GM18951 (cell line): ENCODE results near the gene CST1.
"Not testable (repeated sequence)": the region's sequence is repeated elsewhere in the genome, so short reads cannot be mapped to it uniquely, and the experiment has no call there.

Source experiments
- POLR2A ChIP-seq: IDR thresholded peaks from 4 replicates; pipeline ENCODE4 v1.6.1; 2011; ENCODE audit warnings: mild to moderate bottlenecking; ENCODE audit not compliant: insufficient read length, insufficient read depth; ENCODE audit errors: extremely low read depth
- in situ Hi-C: fragments of 300-500 bp; cut with MboI; formaldehyde crosslinking; loops from one replicate; pipeline ENCODE4 v1.12.0; 2022; ENCODE audit warnings: low sequenced_read_pairs, mixed read lengths, inconsistent platforms; ENCODE audit not compliant: unreplicated experiment

The CST1 gene

DNA sequence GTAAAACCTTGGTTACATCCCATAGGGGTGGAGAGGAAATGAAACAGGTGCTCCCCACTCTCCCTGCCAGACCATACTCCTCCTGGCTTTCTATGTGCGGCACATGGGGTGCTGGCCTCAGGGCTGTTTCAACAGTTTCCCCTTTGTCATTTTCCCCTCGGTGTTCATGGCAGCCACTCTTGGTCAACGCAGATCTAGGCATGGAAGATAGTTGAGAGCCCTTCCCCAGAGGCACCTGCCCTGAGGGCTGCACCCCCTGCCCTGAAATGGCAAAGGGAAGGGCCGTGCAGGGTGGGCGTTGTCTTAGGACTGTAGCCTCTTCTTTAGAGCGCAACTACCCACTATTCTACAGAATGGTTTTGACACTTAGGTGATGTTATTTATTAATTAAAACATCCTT lies 4.4 kb downstream of the CST1 start:
- no peak for TF ChIP-seq POLR2A
- in situ Hi-C loops, result no loop called here

DNA sequence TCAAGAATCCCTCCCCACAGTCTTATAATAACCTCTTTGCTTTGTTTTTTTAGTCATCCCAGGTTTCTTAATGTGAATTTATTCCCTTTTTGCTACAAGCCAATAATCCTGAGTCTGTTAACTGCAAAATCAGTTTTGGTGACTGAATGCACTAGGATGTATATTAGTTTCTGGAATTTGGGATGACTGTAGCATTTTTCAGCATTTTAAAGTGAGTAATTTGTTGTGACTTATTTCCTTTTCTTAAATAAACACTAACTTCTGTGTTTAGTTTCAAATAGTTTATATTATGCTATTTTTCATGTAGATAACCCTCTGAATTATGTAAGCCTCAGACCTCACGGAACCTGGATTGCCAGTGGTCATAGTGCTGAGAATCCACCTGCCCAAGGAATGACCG lies 5.5 kb downstream of the CST1 start:
- in situ Hi-C loops, result no loop called here
- no peak for TF ChIP-seq POLR2A

DNA sequence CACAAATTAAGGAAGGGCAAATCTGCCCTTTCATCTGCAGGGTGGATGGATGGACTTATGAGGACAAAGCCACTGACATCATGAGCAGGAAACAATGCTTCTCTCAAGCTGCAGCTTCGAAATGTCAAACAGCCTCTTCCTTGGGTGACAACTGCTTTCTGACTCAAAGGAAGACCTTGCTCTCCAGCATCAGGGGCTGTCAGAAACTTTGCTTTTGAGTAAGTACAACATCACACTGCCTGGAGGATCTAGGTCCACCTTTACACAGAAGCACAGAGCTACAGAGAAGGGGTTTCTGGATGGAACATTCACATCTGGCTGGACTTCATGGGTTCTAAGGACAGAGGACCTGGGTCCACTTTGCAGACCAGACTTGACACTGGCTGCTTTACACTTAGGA lies 5.9 kb downstream of the CST1 start:
- in situ Hi-C loops, result no loop called here
- TF ChIP-seq POLR2A, result no peak

DNA sequence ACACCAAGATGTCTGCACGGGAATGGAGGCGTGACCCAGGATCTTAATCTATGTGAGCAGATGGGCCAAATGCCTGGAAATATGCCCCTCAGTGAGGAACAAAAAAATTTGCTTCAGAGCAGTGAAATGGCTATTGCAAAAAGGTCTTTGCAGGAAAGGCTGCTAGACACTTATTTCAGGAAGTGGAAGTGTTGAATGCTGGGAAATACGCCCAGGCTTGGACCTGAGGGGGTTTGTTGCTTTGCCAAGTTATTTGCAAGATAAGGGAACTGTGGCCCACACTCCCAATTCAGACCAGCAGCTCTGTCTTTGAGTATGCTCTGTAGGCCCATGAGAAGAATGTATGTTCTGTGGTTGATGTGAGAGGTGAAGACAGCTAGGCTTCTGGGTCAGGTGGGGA lies 15.3 kb downstream of the CST1 start:
- in situ Hi-C loops, result not testable (repeated sequence)

DNA sequence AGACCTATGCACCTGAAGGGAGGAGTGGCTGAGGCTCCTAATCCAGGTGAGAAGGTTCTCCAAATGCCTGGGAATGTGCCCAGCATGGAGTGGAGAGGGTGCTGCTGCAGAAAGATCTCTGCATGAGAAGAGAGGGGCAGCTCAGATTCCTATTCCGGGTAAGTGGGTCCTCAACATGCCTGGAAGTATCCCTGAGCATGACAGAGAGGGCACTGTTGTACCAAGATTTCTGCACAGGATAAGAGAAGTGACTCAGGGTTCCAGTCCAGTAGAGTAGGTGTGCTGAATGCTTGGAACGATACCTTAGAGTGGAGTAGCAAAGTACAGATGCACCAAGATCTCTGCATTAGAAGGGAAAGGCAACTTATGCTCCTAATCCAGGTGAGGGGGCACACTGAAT lies 15.8 kb downstream of the CST1 start:
- in situ Hi-C loops, result not testable (repeated sequence)

DNA sequence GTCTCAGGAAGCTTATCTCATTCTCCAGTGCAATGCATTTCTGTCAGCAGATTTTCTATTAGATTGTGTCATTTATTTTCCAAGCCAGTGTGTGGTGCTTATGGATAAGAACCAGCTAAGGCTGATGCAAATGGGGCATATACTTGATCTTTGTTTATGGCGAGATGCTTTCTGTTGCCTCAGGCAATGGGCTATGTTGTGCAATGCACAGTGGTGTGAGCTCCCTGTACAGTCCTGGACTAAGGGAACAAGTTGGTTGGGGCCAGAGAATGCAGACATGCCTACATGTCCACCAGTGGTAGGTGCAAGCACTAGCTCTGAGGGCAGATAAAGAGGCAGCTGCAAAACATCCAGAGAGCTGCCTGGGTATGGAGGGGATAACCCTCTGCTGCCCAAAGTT lies 16.3 kb downstream of the CST1 start:
- in situ Hi-C loops, result not testable (repeated sequence)

DNA sequence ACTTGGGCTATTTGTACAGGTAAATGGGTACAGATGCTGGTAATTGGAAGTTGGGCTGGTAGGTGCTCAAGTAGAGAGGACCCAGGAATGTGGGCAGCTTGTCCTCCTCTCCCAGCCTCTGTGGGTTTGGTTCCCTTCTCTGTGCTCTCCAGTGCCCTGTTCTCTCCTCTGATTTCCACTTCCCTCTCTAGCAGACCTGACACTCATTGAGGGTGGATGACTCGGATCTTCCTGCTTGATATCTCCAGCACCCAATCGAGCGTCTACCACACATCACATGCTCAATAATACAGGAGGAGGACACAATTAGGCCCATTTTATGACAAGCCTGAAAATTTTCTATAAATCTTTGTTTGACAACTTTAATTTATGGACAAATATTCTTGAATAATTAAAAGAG lies 23.7 kb downstream of the CST1 start:
- in situ Hi-C loops, result no loop called here
- no peak for TF ChIP-seq POLR2A

DNA sequence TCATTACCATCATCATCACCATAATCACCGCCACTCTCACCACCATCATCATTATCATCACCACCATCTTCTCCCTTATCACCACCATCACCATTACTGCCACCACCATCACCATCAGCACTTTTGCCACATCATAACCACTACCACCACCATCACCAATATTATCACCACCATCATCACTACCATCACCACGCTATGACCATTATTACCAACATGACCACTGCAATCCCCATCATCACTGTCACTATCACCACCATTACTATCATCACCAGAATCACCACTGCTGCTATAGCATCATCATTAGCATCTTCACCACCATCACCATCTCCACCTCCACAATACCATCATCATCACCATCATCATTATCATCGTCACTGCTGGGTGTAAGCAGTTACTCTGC lies 25.6 kb downstream of the CST1 start:
- TF ChIP-seq POLR2A, result no peak

DNA sequence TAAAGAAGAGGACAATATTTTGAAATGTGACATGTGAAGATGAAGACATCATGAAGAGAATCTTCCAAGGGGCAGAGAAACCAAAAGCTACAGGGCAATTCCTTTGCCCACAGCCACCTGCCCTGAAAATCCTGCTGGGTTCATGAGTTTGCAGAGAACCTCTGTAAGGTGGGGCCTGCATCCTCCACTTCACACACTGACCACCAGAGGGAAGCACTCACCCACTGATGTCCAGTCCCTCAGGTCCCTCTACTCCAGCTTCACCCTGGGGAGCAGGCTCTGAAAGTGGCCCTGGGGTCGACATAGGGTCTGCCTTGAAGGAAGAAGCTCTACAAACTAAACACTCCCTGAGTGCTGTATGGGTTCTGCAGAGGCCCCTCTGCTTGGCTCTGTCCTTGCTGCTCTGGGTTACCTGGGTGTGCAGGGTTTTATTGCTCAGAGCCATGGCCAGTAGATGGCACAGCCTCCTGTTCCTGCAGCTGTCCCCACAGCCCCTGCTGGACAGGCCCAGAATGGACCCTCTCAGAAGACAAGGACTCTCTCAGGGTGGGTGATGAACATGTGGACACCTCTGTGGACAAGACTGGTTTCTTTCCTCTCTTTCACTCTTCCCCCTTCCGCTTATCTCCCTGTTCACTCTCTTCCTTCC lies 27.0 kb downstream of the CST1 start:
- in situ Hi-C loops, result not testable (repeated sequence)

More for the DNA sequence above, 25.6 kb downstream of the CST1 start:
- in situ Hi-C loops, result no loop called here

DNA sequence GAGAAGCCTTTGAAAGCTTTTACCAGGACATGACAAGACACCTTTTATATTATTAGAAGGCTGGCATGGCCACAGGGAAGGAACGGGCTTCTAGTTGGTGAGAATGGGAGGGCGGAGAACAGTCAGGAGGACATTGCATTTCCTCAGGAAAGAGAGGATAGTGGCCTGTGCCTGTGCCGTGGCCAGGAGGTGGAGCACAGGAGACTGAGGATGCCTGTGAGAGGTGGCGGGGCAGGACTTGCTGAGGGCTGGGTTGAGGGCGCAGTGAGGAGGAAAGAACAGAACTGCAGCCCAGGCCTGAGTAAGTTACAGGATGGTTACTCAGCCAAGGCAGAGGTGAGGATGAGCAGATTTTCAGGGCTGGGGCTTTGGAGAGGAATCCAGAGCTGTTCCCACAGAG lies 27.9 kb downstream of the CST1 start:
- in situ Hi-C loops, result not testable (repeated sequence)

DNA sequence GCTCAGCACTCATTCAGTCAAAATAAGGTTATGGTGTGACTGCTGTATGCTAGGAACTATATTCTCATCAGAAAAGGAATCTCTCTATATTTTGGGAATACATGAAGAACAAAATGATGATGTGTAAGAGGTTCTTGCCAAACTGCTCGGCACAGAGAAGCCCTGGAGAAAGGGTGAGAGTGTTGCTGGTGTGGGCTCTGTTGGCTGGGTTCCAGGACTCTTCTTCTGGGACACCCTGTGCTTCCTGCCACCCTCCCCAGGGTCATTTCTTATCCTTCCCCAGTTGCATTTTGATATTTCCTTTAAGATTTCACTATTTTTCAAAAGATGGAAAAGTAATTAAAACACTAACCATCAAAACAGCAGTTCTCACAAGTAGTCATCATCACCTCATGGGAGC lies 28.8 kb downstream of the CST1 start:
- in situ Hi-C loops, result no loop called here
- TF ChIP-seq POLR2A, result no peak

DNA sequence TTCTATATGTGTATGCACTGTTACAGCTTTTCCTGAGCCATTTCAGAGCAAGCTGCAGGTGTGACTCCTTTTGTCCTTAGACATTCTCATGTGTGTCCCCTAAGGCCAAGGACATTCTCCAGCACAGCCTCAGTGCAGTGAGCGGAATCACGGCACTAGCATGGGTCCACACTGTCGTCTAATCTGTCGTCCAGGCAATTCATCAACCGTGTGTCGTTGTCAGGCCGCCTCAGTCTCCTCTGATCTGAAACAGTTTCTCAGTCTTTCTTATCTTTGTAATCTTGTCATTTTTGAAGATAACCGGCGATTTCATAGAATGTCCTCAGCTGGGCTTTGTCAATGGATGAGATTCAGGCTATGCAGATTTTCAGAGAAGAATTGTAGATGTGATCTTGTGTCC lies 31.4 kb downstream of the CST1 start:
- in situ Hi-C loops, result not testable (repeated sequence)

DNA sequence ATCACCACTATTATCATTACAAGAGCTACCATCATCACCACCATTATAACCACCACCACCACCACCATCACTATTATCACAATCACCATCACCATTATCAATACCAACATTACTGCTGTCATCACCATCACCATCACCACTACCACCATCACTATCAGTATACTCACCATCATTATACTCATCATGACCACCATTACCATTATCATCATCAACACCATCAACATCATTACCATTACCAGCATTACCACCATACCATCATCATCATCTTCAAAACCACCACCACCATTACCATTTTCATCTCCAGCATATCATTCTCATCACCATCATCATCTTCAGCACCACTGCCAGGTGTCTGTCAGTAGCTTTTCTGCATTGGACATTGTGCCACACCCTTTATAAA lies 39.0 kb downstream of the CST1 start:
- in situ Hi-C loops, result not testable (repeated sequence)

DNA sequence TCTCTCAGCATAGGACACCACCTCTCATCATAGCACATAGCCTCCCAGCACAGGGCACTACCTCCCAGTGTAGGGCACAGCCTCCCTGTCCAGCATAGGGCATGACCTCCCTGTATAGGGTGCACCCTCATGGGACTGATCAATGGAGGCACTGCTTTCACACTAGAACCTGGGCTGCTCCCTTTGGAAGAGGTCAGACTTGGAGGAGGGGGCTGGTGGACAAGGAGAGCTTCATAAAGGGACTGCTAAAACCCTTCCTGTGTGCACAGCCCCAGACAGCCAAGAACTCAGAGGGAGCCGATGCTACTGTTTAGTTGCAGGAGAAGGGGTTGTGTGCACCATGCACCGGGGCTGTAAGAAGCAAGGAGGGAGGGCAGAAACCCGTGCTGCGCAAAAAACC lies 40.0 kb downstream of the CST1 start:
- TF ChIP-seq POLR2A, result no peak
- in situ Hi-C loops, result no loop called here

DNA sequence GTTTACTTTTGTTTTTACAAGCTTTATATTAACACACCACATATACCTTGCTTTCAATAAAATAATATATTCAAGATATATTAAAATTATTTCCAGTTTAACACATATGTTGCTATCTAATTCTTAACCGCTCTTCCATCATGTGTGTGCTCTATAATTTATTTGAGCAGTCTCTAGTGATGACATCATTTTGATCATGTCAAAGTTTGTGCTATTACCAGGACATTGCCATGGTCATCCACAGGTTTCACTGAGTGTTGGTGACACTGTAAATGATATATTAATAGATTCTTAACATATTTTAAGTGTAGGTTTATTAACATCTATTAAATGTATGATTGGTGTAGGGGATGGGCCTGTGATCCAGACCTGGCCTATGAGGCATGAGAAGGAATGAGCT lies 44.8 kb downstream of the CST1 start:
- TF ChIP-seq POLR2A, result no peak
- in situ Hi-C loops, result no loop called here

DNA sequence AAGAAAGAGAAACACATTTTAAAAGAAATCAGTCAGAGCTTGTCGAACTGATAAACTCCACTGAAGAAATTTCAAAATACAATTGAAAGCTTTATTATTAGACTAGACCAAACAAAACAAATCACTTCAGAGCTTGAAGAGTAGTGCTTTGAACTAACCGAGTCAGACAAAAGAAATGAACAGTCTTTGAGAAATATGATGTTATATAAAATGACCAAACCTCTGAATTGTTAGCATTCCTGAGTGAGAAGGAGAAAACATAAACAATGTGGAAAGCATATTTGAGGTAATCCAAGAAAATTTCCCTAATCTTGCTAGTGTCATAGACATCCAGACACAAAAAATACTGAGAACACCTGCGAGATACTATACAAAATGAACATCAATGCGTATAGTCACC lies 48.7 kb downstream of the CST1 start:
- no peak for TF ChIP-seq POLR2A
- in situ Hi-C loops, result no loop called here
